Ishikawa (cell line): ENCODE measurements around the gene PRICKLE2.

Experiments
- CEBPB ChIP-seq: IDR thresholded peaks from 2 replicates; pipeline ENCODE4 v1.6.1; 2012
- CREB1 ChIP-seq: IDR thresholded peaks from 2 replicates; pipeline ENCODE4 v1.6.1; 2012; ENCODE audit warnings: low read depth
- EGR1 ChIP-seq: IDR thresholded peaks from 2 replicates; pipeline ENCODE4 v1.6.1; 2012
- EP300 ChIP-seq: IDR thresholded peaks from 2 replicates; pipeline ENCODE4 v1.6.1; 2012; ENCODE audit warnings: borderline replicate concordance
- FOXM1 ChIP-seq: IDR thresholded peaks from 2 replicates; pipeline ENCODE4 v1.6.1; 2012; ENCODE audit warnings: low read depth, borderline replicate concordance
- MAX ChIP-seq: IDR thresholded peaks from 2 replicates; pipeline ENCODE4 v1.6.1; 2012
- NFIC ChIP-seq: IDR thresholded peaks from 2 replicates; pipeline ENCODE4 v1.6.1; 2012
- RAD21 ChIP-seq: IDR thresholded peaks from 2 replicates; pipeline ENCODE4 v1.6.1; 2012; ENCODE audit warnings: low read depth
- REST ChIP-seq: IDR thresholded peaks from 2 replicates; pipeline ENCODE4 v1.6.1; 2012; ENCODE audit warnings: low read depth, mild to moderate bottlenecking
- TAF1 ChIP-seq: IDR thresholded peaks from 2 replicates; pipeline ENCODE4 v1.6.1; 2012; ENCODE audit warnings: low read depth, mild to moderate bottlenecking
- TCF12 ChIP-seq: IDR thresholded peaks from 2 replicates; pipeline ENCODE4 v1.6.1; 2012; ENCODE audit warnings: low read depth
- TEAD4 ChIP-seq: IDR thresholded peaks from 2 replicates; pipeline ENCODE4 v1.6.1; 2012
- USF1 ChIP-seq: IDR thresholded peaks from 2 replicates; pipeline ENCODE4 v1.6.1; 2012
- YY1 ChIP-seq: IDR thresholded peaks from 2 replicates; pipeline ENCODE4 v1.6.1; 2012; ENCODE audit warnings: low read depth
- ZBTB7A ChIP-seq: IDR thresholded peaks from 2 replicates; pipeline ENCODE4 v1.6.1; 2012; ENCODE audit warnings: low read depth

PRICKLE2 gene

GRCh38 chr3:64120876-64121275 is 104.4 kb downstream of the PRICKLE2 start:
- no peak for TF ChIP-seq FOXM1
- no peak for TF ChIP-seq TEAD4
- no peak for TF ChIP-seq MAX
- TF ChIP-seq CEBPB: no peak
- TF ChIP-seq NFIC: no peak
- TF ChIP-seq TAF1: no peak
- no peak for TF ChIP-seq EGR1
- TF ChIP-seq RAD21: no peak
- no peak for TF ChIP-seq TCF12
- no peak for TF ChIP-seq CREB1
- TF ChIP-seq ZBTB7A: no peak
- no peak for TF ChIP-seq YY1
- TF ChIP-seq REST: no peak

- no peak for TF ChIP-seq FOXM1
- no peak for TF ChIP-seq YY1
- TF ChIP-seq MAX: no peak
- TF ChIP-seq ZBTB7A: no peak
- no peak for TF ChIP-seq TEAD4
- no peak for TF ChIP-seq EGR1
- no peak for TF ChIP-seq TAF1
- no peak for TF ChIP-seq CEBPB
- no peak for TF ChIP-seq EP300
- no peak for TF ChIP-seq CREB1
- TF ChIP-seq RAD21: no peak
- TF ChIP-seq USF1: no peak
- no peak for TF ChIP-seq TCF12
- no peak for TF ChIP-seq REST
- TF ChIP-seq NFIC: no peak
Measured at GRCh38 chr3:64117483-64117882, 107.8 kb downstream of the PRICKLE2 start.

GRCh38 chr3:64114651-64115050 is 110.6 kb downstream of the PRICKLE2 start:
- TF ChIP-seq FOXM1: no peak
- TF ChIP-seq TEAD4: no peak
- TF ChIP-seq CREB1: no peak
- TF ChIP-seq MAX: no peak
- no peak for TF ChIP-seq TCF12

- no peak for TF ChIP-seq EGR1
- TF ChIP-seq FOXM1: no peak
Measured at GRCh38 chr3:64111872-64112271, 113.4 kb downstream of the PRICKLE2 start.

- TF ChIP-seq FOXM1 (no peak), RAD21 (no peak), TCF12 (no peak), CREB1 (no peak), USF1 (no peak), NFIC (no peak), TEAD4 (no peak)
Measured at GRCh38 chr3:64111083-64111482, 114.2 kb downstream of the PRICKLE2 start.

- TF ChIP-seq USF1 (no peak), RAD21 (no peak), EP300 (no peak), TEAD4 (no peak), TCF12 (no peak), ZBTB7A (no peak), NFIC (no peak), MAX (no peak), TAF1 (no peak), REST (no peak)
Measured at GRCh38 chr3:64110071-64110470, 115.2 kb downstream of the PRICKLE2 start.
